ENCODE results near the gene ZNF879. TPM values are rescaled to one million over a fixed set of nuclear protein-coding genes. Genes with fewer than 3 reads are reported as not detected.

ZNF879 gene
- total RNA-seq (2022; extraction: Qiagen RNA extraction; ENCODE audit: low read depth): 0.51 to 1.1 TPM (median 0.90 TPM) in 5 replicates

GRCh38 chr5:179023528-179024189, at the start of gene ZNF879:
Gene ZNF879, plus strand, starts transcription at chr5:179023804. Its CDS starts 1,201 bp downstream, at chr5:179025005.

GRCh38 chr5:178994580-178995340, 28.8 kb upstream of the ZNF879 start, which contains the start of gene GRM6:
Gene GRM6, minus strand, starts transcription at chr5:178995320. Its CDS starts 376 bp downstream, at chr5:178994944.

GRCh38 chr5:179060116-179061008, 36.8 kb downstream of the ZNF879 start, which contains the start of gene ZNF354C:
Gene ZNF354C, plus strand, starts transcription at chr5:179060373. Its CDS starts 1,696 bp downstream, at chr5:179062069.

Other genes with a start within 250 kb of the ZNF879 start
- gene ZNF354B, start 163.9 kb upstream of the ZNF879 start, total RNA-seq (2022; extraction: Qiagen RNA extraction; ENCODE audit: low read depth): 3.2 to 5.4 TPM (median 5.0 TPM) in 5 replicates
- gene ZFP2, start 127.9 kb upstream of the ZNF879 start, total RNA-seq (2022; extraction: Qiagen RNA extraction; ENCODE audit: low read depth): not detected in 5 replicates
- not detected in 5 replicates for gene ZNF454, start 82.6 kb upstream of the ZNF879 start, total RNA-seq (2022; extraction: Qiagen RNA extraction; ENCODE audit: low read depth)
- not detected in 5 replicates for gene GRM6, start 28.5 kb upstream of the ZNF879 start, total RNA-seq (2022; extraction: Qiagen RNA extraction; ENCODE audit: low read depth)
- 0.50 to 1.0 TPM (median 0.70 TPM) in 5 replicates for gene ZNF354C, start 36.6 kb downstream of the ZNF879 start, total RNA-seq (2022; extraction: Qiagen RNA extraction; ENCODE audit: low read depth)

Measured in A549 treated with GW870086 at 1 μM for 4 hours (cell line).